DND-41 (cell line): ENCODE measurements around the gene CCDC70.

Experiments used
- CTCF ChIP-seq: IDR thresholded peaks from 2 replicates; pipeline ENCODE4 v1.5.1; 2012; ENCODE audit warnings: borderline replicate concordance, low read length, moderate library complexity, mild to moderate bottlenecking; ENCODE audit not compliant: poor library complexity, severe bottlenecking; ENCODE audit errors: extremely low read depth
- EZH2 ChIP-seq: IDR thresholded peaks from 3 replicates; pipeline ENCODE4 v1.6.1; 2012; ENCODE audit warnings: borderline replicate concordance, low read depth, mild to moderate bottlenecking, moderate library complexity, low read length, inconsistent platforms; ENCODE audit not compliant: severe bottlenecking

- TF ChIP-seq CTCF (no peak), EZH2 (no peak)
Observed at GRCh38 chr13:51818781-51819511, 42.8 kb upstream of the CCDC70 start.
